Bronchus fibroblast of lung (primary cell): Measurements from ENCODE around the gene SGIP1. TPM values are rescaled to one million over a fixed set of nuclear protein-coding genes. Genes with fewer than 3 reads are reported as not detected.

Experiments
- total RNA-seq: library from RNA; depleted of rRNA; stranded (reverse); fragments of >200 nt; gene quantifications from 2 replicates; pipeline ENCODE4 v1.2.3, GENCODE V29; 2015

The SGIP1 gene, protein sequence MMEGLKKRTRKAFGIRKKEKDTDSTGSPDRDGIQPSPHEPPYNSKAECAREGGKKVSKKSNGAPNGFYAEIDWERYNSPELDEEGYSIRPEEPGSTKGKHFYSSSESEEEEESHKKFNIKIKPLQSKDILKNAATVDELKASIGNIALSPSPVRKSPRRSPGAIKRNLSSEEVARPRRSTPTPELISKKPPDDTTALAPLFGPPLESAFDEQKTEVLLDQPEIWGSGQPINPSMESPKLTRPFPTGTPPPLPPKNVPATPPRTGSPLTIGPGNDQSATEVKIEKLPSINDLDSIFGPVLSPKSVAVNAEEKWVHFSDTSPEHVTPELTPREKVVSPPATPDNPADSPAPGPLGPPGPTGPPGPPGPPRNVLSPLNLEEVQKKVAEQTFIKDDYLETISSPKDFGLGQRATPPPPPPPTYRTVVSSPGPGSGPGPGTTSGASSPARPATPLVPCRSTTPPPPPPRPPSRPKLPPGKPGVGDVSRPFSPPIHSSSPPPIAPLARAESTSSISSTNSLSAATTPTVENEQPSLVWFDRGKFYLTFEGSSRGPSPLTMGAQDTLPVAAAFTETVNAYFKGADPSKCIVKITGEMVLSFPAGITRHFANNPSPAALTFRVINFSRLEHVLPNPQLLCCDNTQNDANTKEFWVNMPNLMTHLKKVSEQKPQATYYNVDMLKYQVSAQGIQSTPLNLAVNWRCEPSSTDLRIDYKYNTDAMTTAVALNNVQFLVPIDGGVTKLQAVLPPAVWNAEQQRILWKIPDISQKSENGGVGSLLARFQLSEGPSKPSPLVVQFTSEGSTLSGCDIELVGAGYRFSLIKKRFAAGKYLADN
- 4.9 and 6.7 TPM in 2 replicates for total RNA-seq

DNA sequence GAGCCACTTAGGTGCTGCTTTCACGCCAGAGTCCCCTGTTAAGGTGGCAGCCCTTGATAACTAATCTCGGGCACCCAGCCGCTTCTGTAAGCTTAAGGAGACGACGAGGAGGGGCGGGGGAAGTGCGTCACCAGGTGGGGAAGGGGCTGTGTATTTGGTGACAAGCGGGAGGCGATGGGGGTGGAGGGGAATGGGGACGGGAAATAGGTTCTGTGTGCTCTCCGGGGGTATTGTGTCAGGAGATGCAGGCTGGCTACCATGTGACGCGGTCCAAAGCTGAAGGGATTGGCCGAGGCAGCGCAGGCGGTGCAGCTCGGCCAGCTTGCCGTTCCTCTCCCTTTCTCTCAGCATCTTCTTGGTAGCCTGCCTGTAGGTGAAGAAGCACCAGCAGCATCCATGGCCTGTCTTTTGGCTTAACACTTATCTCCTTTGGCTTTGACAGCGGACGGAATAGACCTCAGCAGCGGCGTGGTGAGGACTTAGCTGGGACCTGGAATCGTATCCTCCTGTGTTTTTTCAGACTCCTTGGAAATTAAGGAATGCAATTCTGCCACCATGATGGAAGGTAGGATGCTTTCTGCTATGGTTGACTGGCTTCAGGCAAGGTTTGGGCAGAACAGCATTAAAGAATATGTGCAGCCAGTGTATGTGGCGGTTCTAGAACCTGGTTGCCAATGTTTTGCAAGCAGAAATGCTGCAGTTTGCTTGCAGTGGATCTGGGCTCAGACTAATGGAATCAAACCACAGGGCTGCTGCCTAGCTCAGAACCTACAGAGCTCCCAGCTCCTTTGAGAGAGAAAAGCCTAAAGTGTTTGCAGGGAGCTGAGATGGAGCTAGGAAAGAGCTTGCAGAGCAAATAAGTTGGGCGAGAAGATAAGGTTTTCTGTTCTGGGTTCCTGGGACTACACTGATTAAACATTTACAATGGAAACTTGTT lies at the start of gene SGIP1:
SGIP1 (plus strand) TSS at position 350 of the 937 bp plus-strand sequence; CDS start at position 556, 206 bp downstream.

DNA sequence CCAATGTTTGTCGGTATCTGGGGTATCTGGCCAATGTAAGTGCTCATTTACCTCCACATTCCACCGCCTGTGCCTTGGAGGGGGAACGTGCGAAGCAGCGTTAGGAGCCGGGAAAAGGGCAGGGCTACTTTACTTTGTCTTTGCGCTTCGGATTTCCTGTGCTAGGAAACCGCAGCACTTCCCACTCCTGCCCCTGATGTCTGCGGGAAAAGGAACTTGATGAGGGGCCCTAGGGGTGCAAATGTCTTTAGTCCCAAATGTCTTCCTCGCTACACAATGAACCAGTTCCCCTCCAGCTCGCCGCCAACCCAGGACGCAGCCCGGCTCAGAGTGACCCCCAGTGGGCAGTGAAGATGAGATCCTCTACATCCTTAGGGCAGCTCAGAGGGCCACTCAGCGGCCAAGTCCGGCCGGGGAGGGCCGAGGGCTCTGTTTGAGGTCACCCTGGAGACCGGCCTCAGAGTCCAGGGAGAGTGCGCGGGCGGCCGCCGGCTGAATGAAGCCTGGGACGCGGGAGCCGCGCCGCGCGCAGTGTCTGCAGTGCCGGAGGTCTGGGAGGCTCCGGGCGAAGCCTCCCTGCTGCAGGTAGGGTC lies 218.1 kb downstream of the SGIP1 start, which contains the start of gene DYNLT5:
DYNLT5 (plus strand) TSS at position 460 of the 593 bp plus-strand sequence. CDS start 2,200 bp downstream, outside the sequence.

Other genes with a start within 250 kb of the SGIP1 start
- 0.30 and 1.7 TPM in 2 replicates for gene DYNLT5, start 218.3 kb downstream of the SGIP1 start, total RNA-seq